ENCODE results near the gene PLXNA4. TPM values are rescaled to one million over a fixed set of nuclear protein-coding genes. Genes with fewer than 3 reads are reported as not detected.
"Not testable (repeated sequence)": the region's sequence is repeated elsewhere in the genome, so short reads cannot be mapped to it uniquely, and the experiment has no call there.

Gene PLXNA4
- total RNA-seq (2014; rRNA removed; shearing (Covaris generic)), result 0.22 and 0.36 TPM in 2 replicates

- no peak for DNase-seq (ENCODE audit: low spot score)
Measured at GRCh38 chr7:132575982-132576720, at the start of gene PLXNA4. Gene PLXNA4 (minus strand): TSS chr7:132576470. CDS start chr7:132508693, 67,777 bp downstream.

- no peak for DNase-seq (ENCODE audit: low spot score)
Measured at GRCh38 chr7:132625651-132626050, 49.4 kb upstream of the PLXNA4 start.

- no peak for DNase-seq (ENCODE audit: low spot score)
Measured at GRCh38 chr7:132622081-132622480, 45.8 kb upstream of the PLXNA4 start.

- no peak for DNase-seq (ENCODE audit: low spot score)
Measured at GRCh38 chr7:132619967-132620366, 43.7 kb upstream of the PLXNA4 start.

GRCh38 chr7:132618956-132619305, 42.7 kb upstream of the PLXNA4 start:
- DNase-seq (ENCODE audit: low spot score), result peak; percentile 45

GRCh38 chr7:132618271-132618955, 42.1 kb upstream of the PLXNA4 start:
- no peak for DNase-seq (ENCODE audit: low spot score)

- DNase-seq (ENCODE audit: low spot score), result no peak
Measured at GRCh38 chr7:132614428-132615318, 38.4 kb upstream of the PLXNA4 start.

GRCh38 chr7:132613737-132614136, 37.5 kb upstream of the PLXNA4 start:
- DNase-seq (ENCODE audit: low spot score), result no peak

GRCh38 chr7:132610995-132611394, 34.7 kb upstream of the PLXNA4 start:
- DNase-seq (ENCODE audit: low spot score), result no peak

- DNase-seq (ENCODE audit: low spot score), result no peak
Measured at GRCh38 chr7:132609906-132610520, 33.7 kb upstream of the PLXNA4 start.

- DNase-seq (ENCODE audit: low spot score), result peak; percentile 16
Measured at GRCh38 chr7:132609222-132609621, 33.0 kb upstream of the PLXNA4 start.

GRCh38 chr7:132608523-132608922, 32.3 kb upstream of the PLXNA4 start:
- no peak for DNase-seq (ENCODE audit: low spot score)

- DNase-seq (ENCODE audit: low spot score), result no peak
Measured at GRCh38 chr7:132607656-132608055, 31.4 kb upstream of the PLXNA4 start.

- no peak for DNase-seq (ENCODE audit: low spot score)
Measured at GRCh38 chr7:132604121-132604520, 27.9 kb upstream of the PLXNA4 start.

- no peak for DNase-seq (ENCODE audit: low spot score)
Measured at GRCh38 chr7:132603220-132603833, 27.1 kb upstream of the PLXNA4 start.

GRCh38 chr7:132601783-132602182, 25.5 kb upstream of the PLXNA4 start:
- no peak for DNase-seq (ENCODE audit: low spot score)

- DNase-seq (ENCODE audit: low spot score), result no peak
Measured at GRCh38 chr7:132596588-132596987, 20.3 kb upstream of the PLXNA4 start.

- DNase-seq (ENCODE audit: low spot score), result not testable (repeated sequence)
Measured at GRCh38 chr7:132594741-132595140, 18.5 kb upstream of the PLXNA4 start.

- no peak for DNase-seq (ENCODE audit: low spot score)
Measured at GRCh38 chr7:132592936-132593335, 16.7 kb upstream of the PLXNA4 start.

GRCh38 chr7:132592231-132592920, 16.1 kb upstream of the PLXNA4 start:
- no peak for DNase-seq (ENCODE audit: low spot score)

GRCh38 chr7:132590162-132590561, 13.9 kb upstream of the PLXNA4 start:
- no peak for DNase-seq (ENCODE audit: low spot score)

Measured in A172 (cell line).